GM12878 (cell line): Measurements from ENCODE around the gene PGBD5. TPM values are rescaled to one million over a fixed set of nuclear protein-coding genes. Genes with fewer than 3 reads are reported as not detected.
A peak's percentile ranks its signal among the peaks of the same experiment; 100 is the strongest.

ENCODE experiments used
- ATAC-seq: fragments of 200-7000 bp; cut with Tn5 transposase; 3 replicates; pipeline ENCODE4 v1.9.1; 2020; ENCODE audit warnings: mild to moderate bottlenecking, moderate library complexity
- BruUV-seq: library from RNA; stranded (reverse); fragments of 400-500 nt; replicated peaks from 2 replicates; lab custom pipeline; 2021; lab: Mats Ljungman, UMichigan
- CTCF ChIA-PET: fragments of 300-600 bp; sonication (Branson Sonifier 250); formaldehyde crosslinking; extraction: SDS; loops from one replicate; lab custom pipeline; 2021; ENCODE audit warnings: inconsistent platforms; lab: Yijun Ruan, JAX
- POLR2A ChIA-PET: fragments of 350-600 bp; formaldehyde crosslinking; extraction: SDS; loops from one replicate; lab custom pipeline; 2021; ENCODE audit warnings: inconsistent platforms; lab: Charles Lee
- RAD21 ChIA-PET: fragments of 300-600 bp; sonication (Branson Sonifier 250); formaldehyde crosslinking; loops from one replicate; lab custom pipeline; 2023; ENCODE audit warnings: antibody characterized with exemption; ENCODE audit not compliant: unreplicated experiment; lab: Charles Lee
- SMC1A ChIA-PET: fragments of 300-600 bp; sonication (Branson Sonifier 250); formaldehyde crosslinking; loops from one replicate; lab custom pipeline; 2023; ENCODE audit not compliant: unreplicated experiment, uncharacterized antibody; lab: Charles Lee
- DNase-seq: peaks from one replicate; pipeline ENCODE4 v3.0.0-alpha.2; 2011; ENCODE audit warnings: low read depth, low spot score
- FAIRE-seq: peaks from 3 replicates; lab custom pipeline; 2011; peaks lifted over from hg19 to GRCh38; lab: Jason Lieb, UNC
- H2AFZ ChIP-seq: 2 replicates; pipeline ENCODE4 v1.6.0; 2011; ENCODE audit warnings: low read depth, low read length, control low read depth; ENCODE audit not compliant: control insufficient read depth
- H3K27ac ChIP-seq: 2 replicates; pipeline ENCODE4 v1.5.1; 2011; ENCODE audit warnings: control low read depth; ENCODE audit not compliant: control insufficient read depth, insufficient read depth
- H3K27me3 ChIP-seq, 2 experiments: replicated peaks in 1 of 2; 2 replicates each; pipeline versions ENCODE4 v1.6.0 to v1.6.1; 2011; ENCODE audit warnings: low read length in 1 of 2; ENCODE audit not compliant: control insufficient read depth in 2 of 2, insufficient read depth in 2 of 2
- H3K36me3 ChIP-seq, 2 experiments: 2 replicates each; pipeline ENCODE4 v1.5.1; 2011; ENCODE audit warnings: low read length in 1 of 2; ENCODE audit not compliant: control insufficient read depth in 2 of 2, insufficient read depth in 2 of 2
- H3K4me1 ChIP-seq: 2 replicates; pipeline ENCODE4 v1.6.1; 2011; ENCODE audit warnings: mild to moderate bottlenecking, low read length, moderate library complexity, mixed read lengths; ENCODE audit not compliant: control insufficient read depth, insufficient read depth
- H3K4me2 ChIP-seq: 2 replicates; pipeline ENCODE4 v1.6.0; 2011; ENCODE audit warnings: control low read depth; ENCODE audit not compliant: control insufficient read depth, insufficient read depth
- H3K4me3 ChIP-seq: fragments of 200-600 bp; sonication (generic); 2 replicates; pipeline ENCODE4 v1.5.1; 2016
- H3K79me2 ChIP-seq: 2 replicates; pipeline ENCODE4 v1.6.0; 2011; ENCODE audit warnings: low read length; ENCODE audit not compliant: control insufficient read depth, insufficient read depth
- H3K9ac ChIP-seq: 2 replicates; pipeline ENCODE4 v1.8.0; 2011; ENCODE audit warnings: low read length, control low read depth, mixed read lengths; ENCODE audit not compliant: control insufficient read depth, insufficient read depth
- H3K9me3 ChIP-seq: replicated peaks from 3 replicates; pipeline ENCODE4 v1.5.1; 2011; ENCODE audit warnings: mild to moderate bottlenecking, low read length; ENCODE audit not compliant: control insufficient read depth, insufficient read depth
- H4K20me1 ChIP-seq: 2 replicates; pipeline ENCODE4 v1.6.0; 2011; ENCODE audit not compliant: control insufficient read depth, insufficient read depth
- CBX3 ChIP-seq: fragments of 200-600 bp; sonication (generic); IDR thresholded peaks from 2 replicates; pipeline ENCODE4 v1.6.1; 2016; ENCODE audit warnings: low read depth, borderline replicate concordance
- ETV6 ChIP-seq, 2 experiments: fragments of 450-650 bp in 1 of 2; IDR thresholded peaks in 1 of 2; conservative IDR thresholded peaks in 1 of 2; 2 replicates each; pipeline ENCODE4 v1.6.1; 2014; ENCODE audit warnings: antibody characterized with exemption in 1 of 2, borderline replicate concordance in 1 of 2, low read depth in 1 of 2, mild to moderate bottlenecking in 1 of 2, moderate library complexity in 1 of 2
- LARP7 ChIP-seq: fragments of 450-650 bp; IDR thresholded peaks from 2 replicates; pipeline ENCODE4 v1.6.1; 2017; ENCODE audit warnings: mild to moderate bottlenecking
- PAX5 ChIP-seq: IDR thresholded peaks from 2 replicates; pipeline ENCODE4 v1.6.1; 2011; ENCODE audit warnings: low read depth, low read length, borderline replicate concordance
- TCF12 ChIP-seq: IDR thresholded peaks from 2 replicates; pipeline ENCODE4 v1.6.1; 2011; ENCODE audit warnings: low read depth, mild to moderate bottlenecking, low read length
- YBX1 ChIP-seq: fragments of 450-650 bp; IDR thresholded peaks from 2 replicates; pipeline ENCODE4 v1.6.1; 2016; ENCODE audit warnings: antibody characterized with exemption
- WGBS: methylation state at CpG from one replicate; pipeline ENCODE4 v1.1.6; 2016; ENCODE audit warnings: low lambda C conversion rate; ENCODE audit not compliant: insufficient replicate concordance, insufficient coverage; ENCODE audit errors: missing lambda C conversion rate; 5-methylcytosine and 5-hydroxymethylcytosine counted together
- in situ Hi-C: fragments of 300-500 bp; cut with MboI; formaldehyde crosslinking; loops from 9 replicates; pipeline ENCODE4 v1.14.3; 2018; ENCODE audit warnings: mixed read lengths
- intact Hi-C: fragments of 100-400 bp; cut with micrococcal nuclease; formaldehyde crosslinking; loops from one replicate; pipeline ENCODE4 v1.14.2; 2022; ENCODE audit not compliant: unreplicated experiment
- polyA plus RNA-seq, 11 experiments: library from polyadenylated mRNA; depleted of rRNA in 4 of 11; unstranded in 6 of 11; stranded (reverse) in 5 of 11; fragments of >200 nt; fragmentation: Nextera tagmentation in 4 of 11; fragmentation: Illumina TruSeq in 1 of 11; extraction: Ambion mirVana in 4 of 11; extraction: Trizol in 1 of 11; gene quantifications; 1 replicate in 1 of 11; 2 replicates in 10 of 11; pipeline versions ENCODE4 v1.2.1 to v1.2.3, GENCODE V29; 2011 to 2016; ENCODE audit warnings: inconsistent platforms in 2 of 11, missing spikeins in 2 of 11, low read depth in 1 of 11
- total RNA-seq, 4 experiments: library from RNA; depleted of rRNA in 3 of 4; stranded (reverse); fragments of >200 nt in 3 of 4; fragmentation: Illumina TruSeq in 1 of 4; extraction: Trizol in 1 of 4; gene quantifications; 2 replicates each; pipeline versions ENCODE4 v1.2.1 to v1.2.3, GENCODE V29; 2013 to 2021
- TF ChIP-seq, protein P1 (sequence below): IDR thresholded peaks from 2 replicates; pipeline ENCODE4 v1.6.1; 2012; ENCODE audit warnings: improper control_type of control experiment, low read depth, low read length; ENCODE audit not compliant: insufficient replicate concordance

Gene PGBD5
- total and polyA plus RNA-seq, 10 of the 15 experiments (the other 5 are each of a cell fraction or from before 2014, with no cell fraction given), result 0.03 TPM; not detected in 9

GRCh38 chr1:230265200-230266115 lies 160.7 kb downstream of the PGBD5 start:
- Histone ChIP-seq H2AFZ (no peak overlapping the region), H3K27me3 (no peaks in the 10 kb centered on the region), H4K20me1 (no peaks in the 10 kb centered on the region), H3K4me2 (no peak overlapping the region), H3K36me3 (peaks cover 0 to 19% of the 10 kb centered on the region in 2 experiments; a peak in 3 of 4 replicates), H3K4me3 (no peak overlapping the region), H3K79me2 (no peaks in the 10 kb centered on the region), H3K9me3 (no peaks in the 10 kb centered on the region), H3K9ac (no peak overlapping the region), H3K27ac (no peak overlapping the region), H3K4me1 (peaks cover 10% of the 10 kb centered on the region)
- TF ChIP-seq ETV6 (conservative IDR thresholded peaks at IDR 0.05 in 1 of 2, IDR thresholded peaks at IDR 0.05 in 1 of 2; ENCODE audit: borderline replicate concordance in 1 of 2, low read depth in 1 of 2) (no peak), YBX1 (no peak), LARP7 (no peak), CBX3 (no peak), TCF12 (no peak), PAX5 (peak; percentile 22; the same call in 1 of the 2 replicates)
- TF ChIP-seq, protein P1, sequence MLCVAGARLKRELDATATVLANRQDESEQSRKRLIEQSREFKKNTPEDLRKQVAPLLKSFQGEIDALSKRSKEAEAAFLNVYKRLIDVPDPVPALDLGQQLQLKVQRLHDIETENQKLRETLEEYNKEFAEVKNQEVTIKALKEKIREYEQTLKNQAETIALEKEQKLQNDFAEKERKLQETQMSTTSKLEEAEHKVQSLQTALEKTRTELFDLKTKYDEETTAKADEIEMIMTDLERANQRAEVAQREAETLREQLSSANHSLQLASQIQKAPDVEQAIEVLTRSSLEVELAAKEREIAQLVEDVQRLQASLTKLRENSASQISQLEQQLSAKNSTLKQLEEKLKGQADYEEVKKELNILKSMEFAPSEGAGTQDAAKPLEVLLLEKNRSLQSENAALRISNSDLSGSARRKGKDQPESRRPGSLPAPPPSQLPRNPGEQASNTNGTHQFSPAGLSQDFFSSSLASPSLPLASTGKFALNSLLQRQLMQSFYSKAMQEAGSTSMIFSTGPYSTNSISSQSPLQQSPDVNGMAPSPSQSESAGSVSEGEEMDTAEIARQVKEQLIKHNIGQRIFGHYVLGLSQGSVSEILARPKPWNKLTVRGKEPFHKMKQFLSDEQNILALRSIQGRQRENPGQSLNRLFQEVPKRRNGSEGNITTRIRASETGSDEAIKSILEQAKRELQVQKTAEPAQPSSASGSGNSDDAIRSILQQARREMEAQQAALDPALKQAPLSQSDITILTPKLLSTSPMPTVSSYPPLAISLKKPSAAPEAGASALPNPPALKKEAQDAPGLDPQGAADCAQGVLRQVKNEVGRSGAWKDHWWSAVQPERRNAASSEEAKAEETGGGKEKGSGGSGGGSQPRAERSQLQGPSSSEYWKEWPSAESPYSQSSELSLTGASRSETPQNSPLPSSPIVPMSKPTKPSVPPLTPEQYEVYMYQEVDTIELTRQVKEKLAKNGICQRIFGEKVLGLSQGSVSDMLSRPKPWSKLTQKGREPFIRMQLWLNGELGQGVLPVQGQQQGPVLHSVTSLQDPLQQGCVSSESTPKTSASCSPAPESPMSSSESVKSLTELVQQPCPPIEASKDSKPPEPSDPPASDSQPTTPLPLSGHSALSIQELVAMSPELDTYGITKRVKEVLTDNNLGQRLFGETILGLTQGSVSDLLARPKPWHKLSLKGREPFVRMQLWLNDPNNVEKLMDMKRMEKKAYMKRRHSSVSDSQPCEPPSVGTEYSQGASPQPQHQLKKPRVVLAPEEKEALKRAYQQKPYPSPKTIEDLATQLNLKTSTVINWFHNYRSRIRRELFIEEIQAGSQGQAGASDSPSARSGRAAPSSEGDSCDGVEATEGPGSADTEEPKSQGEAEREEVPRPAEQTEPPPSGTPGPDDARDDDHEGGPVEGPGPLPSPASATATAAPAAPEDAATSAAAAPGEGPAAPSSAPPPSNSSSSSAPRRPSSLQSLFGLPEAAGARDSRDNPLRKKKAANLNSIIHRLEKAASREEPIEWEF, result no peak
- intact Hi-C loops, result no loop called here
- FAIRE-seq (no peak), ATAC-seq (no peak), DNase-seq (no peak)
- CTCF ChIA-PET, result interaction anchor here (1.3 kb wide), 1 partner anchor 16 kb away, joined by 3 read pairs; no protein-coding TSS in a partner anchor
- POLR2A ChIA-PET, result no interaction called here
- SMC1A ChIA-PET, result interaction anchor here (1.0 kb wide), 1 partner anchor 228 kb away, joined by 3 read pairs; no protein-coding TSS in a partner anchor
- in situ Hi-C loops, result no loop called here
- 88% methylated on average over 17 of the region's 17 CpGs for WGBS
- BruUV-seq, result no TSS peak
- RAD21 ChIA-PET, result no interaction called here

Other genes with a start within 250 kb of the PGBD5 start
- gene COG2, start 216.1 kb upstream of the PGBD5 start, total RNA-seq (2014; rRNA removed), result 29.1 and 37.4 TPM in 2 replicates
- gene COG2, start 216.1 kb upstream of the PGBD5 start, total RNA-seq (2014; rRNA removed; fragmentation: Illumina TruSeq; extraction: Trizol), result 27.7 and 29.3 TPM in 2 replicates
- 28.7 and 31.5 TPM in 2 replicates for gene COG2, start 216.1 kb upstream of the PGBD5 start, total RNA-seq (2021)
- gene COG2, start 216.1 kb upstream of the PGBD5 start, polyA plus RNA-seq (2011; rRNA removed), result 20.2 and 21.2 TPM in 2 replicates
- gene COG2, start 216.1 kb upstream of the PGBD5 start, polyA plus RNA-seq (2014; fragmentation: Illumina TruSeq; extraction: Trizol), result 27.6 and 34.8 TPM in 2 replicates
- gene COG2, start 216.1 kb upstream of the PGBD5 start, polyA plus RNA-seq (2014; fragmentation: Nextera tagmentation; extraction: Ambion mirVana), result 10 to 100 TPM; 15.0 to 16.7 TPM
- 22.8 and 27.2 TPM in 2 replicates for gene COG2, start 216.1 kb upstream of the PGBD5 start, polyA plus RNA-seq (2014; rRNA removed)
- gene COG2, start 216.1 kb upstream of the PGBD5 start, polyA plus RNA-seq (2016; fragmentation: Nextera tagmentation; extraction: Ambion mirVana), result 10 to 100 TPM; 29.0 to 29.5 TPM